Keratinocyte (primary cell): ENCODE data around the gene TFDP1. TPM values are rescaled to one million over a fixed set of nuclear protein-coding genes. Genes with fewer than 3 reads are reported as not detected.

ENCODE experiments used
- DNase-seq: peaks from one replicate; pipeline ENCODE4 v3.0.0-alpha.2; 2011; ENCODE audit warnings: low read depth, missing footprints, low spot score
- FAIRE-seq: peaks from 2 replicates; lab custom pipeline; 2011; peaks lifted over from hg19 to GRCh38; lab: Jason Lieb, UNC
- H2AFZ ChIP-seq: 2 replicates; pipeline ENCODE4 v1.6.0; 2012; ENCODE audit warnings: low read length, control low read depth, inconsistent platforms; ENCODE audit not compliant: control insufficient read depth
- H3K27ac ChIP-seq: 2 replicates; pipeline ENCODE4 v1.5.1; 2011; ENCODE audit warnings: low read length; ENCODE audit not compliant: control insufficient read depth, insufficient read depth
- H3K27me3 ChIP-seq: 3 replicates; pipeline ENCODE4 v1.6.0; 2011; ENCODE audit warnings: low read length; ENCODE audit not compliant: control insufficient read depth, insufficient read depth; ENCODE audit errors: extremely low read depth
- H3K36me3 ChIP-seq, 2 experiments: 2 replicates in 1 of 2; 3 replicates in 1 of 2; pipeline ENCODE4 v1.5.1; 2011; ENCODE audit warnings: low read length in 2 of 2, mild to moderate bottlenecking in 1 of 2; ENCODE audit not compliant: control insufficient read depth in 2 of 2, insufficient read depth in 2 of 2; ENCODE audit errors: extremely low read depth in 1 of 2
- H3K4me1 ChIP-seq: 3 replicates; pipeline ENCODE4 v1.5.1; 2011; ENCODE audit warnings: low read length; ENCODE audit not compliant: control insufficient read depth, insufficient read depth; ENCODE audit errors: extremely low read depth
- H3K4me2 ChIP-seq: 3 replicates; pipeline ENCODE4 v1.6.0; 2011; ENCODE audit warnings: low read depth, low read length; ENCODE audit not compliant: control insufficient read depth, insufficient read depth; ENCODE audit errors: extremely low read depth
- H3K4me3 ChIP-seq, 3 experiments: fragments of 200-600 bp in 1 of 3; sonication (generic) in 1 of 3; 2 replicates in 2 of 3; 3 replicates in 1 of 3; pipeline ENCODE4 v1.5.1; 2011 to 2016; ENCODE audit warnings: low read length in 3 of 3, mild to moderate bottlenecking in 3 of 3, control low read depth in 2 of 3, inconsistent platforms in 1 of 3, low read depth in 1 of 3, mixed read lengths in 1 of 3, mixed run types in 1 of 3, moderate library complexity in 1 of 3; ENCODE audit not compliant: control insufficient read depth in 2 of 3, insufficient read depth in 2 of 3; ENCODE audit errors: extremely low read depth in 1 of 3
- H3K79me2 ChIP-seq: 2 replicates; pipeline ENCODE4 v1.6.0; 2012; ENCODE audit warnings: low read length; ENCODE audit not compliant: control insufficient read depth, insufficient read depth
- H3K9ac ChIP-seq: 3 replicates; pipeline ENCODE4 v1.6.0; 2011; ENCODE audit warnings: low read length; ENCODE audit not compliant: control insufficient read depth, insufficient read depth; ENCODE audit errors: extremely low read depth
- H3K9me1 ChIP-seq: 3 replicates; pipeline ENCODE4 v1.6.0; 2011; ENCODE audit warnings: low read length; ENCODE audit not compliant: control insufficient read depth, insufficient read depth; ENCODE audit errors: extremely low read depth
- H3K9me3 ChIP-seq: 2 replicates; pipeline ENCODE4 v1.5.1; 2012; ENCODE audit warnings: low read depth, low read length; ENCODE audit not compliant: control insufficient read depth
- H4K20me1 ChIP-seq: 3 replicates; pipeline ENCODE4 v1.6.0; 2011; ENCODE audit warnings: low read length; ENCODE audit not compliant: control insufficient read depth, insufficient read depth; ENCODE audit errors: extremely low read depth
- CTCF ChIP-seq, 3 experiments: IDR thresholded peaks in 1 of 3; conservative IDR thresholded peaks in 1 of 3; optimal IDR thresholded peaks in 1 of 3; 2 replicates in 2 of 3; 3 replicates in 1 of 3; pipeline versions ENCODE3 to v1.5.1; 2011; ENCODE audit warnings: low read length in 3 of 3, mild to moderate bottlenecking in 3 of 3, moderate library complexity in 2 of 3, control low read depth in 1 of 3, inconsistent platforms in 1 of 3; ENCODE audit not compliant: insufficient read depth in 2 of 3; ENCODE audit errors: extremely low read depth in 1 of 3
- EZH2 ChIP-seq: IDR thresholded peaks from one replicate; pipeline ENCODE4 v1.6.1; 2012; ENCODE audit warnings: inconsistent platforms, mild to moderate bottlenecking, low read length, moderate library complexity
- dilution Hi-C: fragments of 300-500 bp; cut with MboI; formaldehyde crosslinking; loops from one replicate; pipeline ENCODE4 v1.7.0; 2020; ENCODE audit warnings: low sequenced_read_pairs; ENCODE audit not compliant: extremely low pct_ligation_motif_present
- polyA plus RNA-seq, 5 experiments: library from polyadenylated mRNA; depleted of rRNA in 3 of 5; stranded (reverse) in 3 of 5; stranded (forward) in 1 of 5; unstranded in 1 of 5; fragments of >200 nt; gene quantifications; 1 replicate in 1 of 5; 2 replicates in 3 of 5; 3 replicates in 1 of 5; pipeline versions ENCODE4 v1.2.1 to v1.2.3, GENCODE V29; 2011 to 2012; ENCODE audit warnings: missing spikeins in 2 of 5, low read depth in 1 of 5, low replicate concordance in 1 of 5

The TFDP1 gene
- polyA plus RNA-seq, 1 donor (not counting 4 experiments of a cell fraction or from before 2014, with no cell fraction given) = 105 TPM

DNA sequence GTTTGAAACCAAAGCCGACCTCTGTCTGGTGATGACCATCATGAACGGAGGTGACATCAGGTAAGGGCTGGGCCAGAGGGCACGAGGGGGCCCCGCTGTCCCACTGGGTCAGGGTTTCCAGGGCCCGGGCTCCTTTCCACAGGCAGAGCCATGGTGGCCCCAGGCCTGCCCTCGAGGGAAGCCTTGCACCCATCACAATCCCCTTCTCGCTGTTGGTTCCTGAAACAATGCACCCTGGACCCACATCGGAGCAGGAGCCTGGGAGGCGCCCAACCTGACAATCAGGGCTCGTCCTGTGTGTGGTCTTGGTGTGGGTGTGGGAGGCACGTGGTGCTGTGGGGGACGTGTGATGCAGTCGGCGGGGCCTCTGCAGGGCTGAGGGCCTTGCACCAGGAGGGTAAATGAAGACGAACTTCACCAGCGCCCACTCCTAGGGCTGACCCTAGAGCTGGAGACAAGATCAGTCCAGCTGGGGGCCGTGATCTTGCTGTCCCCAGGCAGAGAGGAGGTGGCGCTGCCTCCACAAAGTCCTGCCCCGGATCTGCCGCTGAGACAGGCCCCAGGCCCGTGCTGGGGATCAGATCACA is 85.3 kb downstream of the TFDP1 start:
- dilution Hi-C loops = no loop called here
- no peaks in the 10 kb centered on the region for H3K79me2 ChIP-seq
- TF ChIP-seq EZH2 = no peak
- no peak for TF ChIP-seq CTCF (optimal IDR thresholded peaks at IDR 0.05 in 1 of 3, IDR thresholded peaks at IDR 0.05 in 1 of 3, conservative IDR thresholded peaks at IDR 0.05 in 1 of 3; ENCODE audit: extremely low read depth in 1 of 3, insufficient read depth in 2 of 3, low read length in 3 of 3)
- no peak overlapping the region for H2AFZ ChIP-seq
- no peak overlapping the region for H3K4me3 ChIP-seq
- peaks cover 8% of the 10 kb centered on the region for H3K27me3 ChIP-seq
- H3K4me1 ChIP-seq = no peaks in the 10 kb centered on the region
- no peak overlapping the region for H3K27ac ChIP-seq
- H3K9ac ChIP-seq = no peak overlapping the region
- H3K9me3 ChIP-seq = peaks cover 3% of the 10 kb centered on the region
- H3K9me1 ChIP-seq = no peaks in the 10 kb centered on the region
- FAIRE-seq (no peak), DNase-seq (no peak)
- H3K36me3 ChIP-seq = no peaks in the 10 kb centered on the region
- H3K4me2 ChIP-seq = no peak overlapping the region
- no peaks in the 10 kb centered on the region for H4K20me1 ChIP-seq

- TF ChIP-seq EZH2 = no peak
Measured at GRCh38 chr13:113670541-113670940, 86.0 kb downstream of the TFDP1 start.

More at GRCh38 chr13:113670541-113670940, 86.0 kb downstream of the TFDP1 start:
- Histone ChIP-seq H3K9me1 (no peaks in the 10 kb centered on the region), H3K9me3 (peaks cover 3% of the 10 kb centered on the region), H3K4me2 (no peak overlapping the region), H3K79me2 (no peaks in the 10 kb centered on the region), H3K4me1 (no peaks in the 10 kb centered on the region), H3K9ac (no peak overlapping the region), H3K4me3 (no peak overlapping the region), H3K27me3 (peaks cover 5% of the 10 kb centered on the region), H3K27ac (no peak overlapping the region), H4K20me1 (no peaks in the 10 kb centered on the region), H2AFZ (no peak overlapping the region), H3K36me3 (no peaks in the 10 kb centered on the region)
- DNase-seq (no peak), FAIRE-seq (no peak)
- dilution Hi-C loops = no loop called here
